GM23248 (cell line): ENCODE data around the gene TICAM1.

Experiments used
- EZH2 ChIP-seq: fragments of 200-600 bp; sonication (generic); IDR thresholded peaks from 2 replicates; pipeline ENCODE4 v1.6.1; 2018; ENCODE audit warnings: antibody characterized with exemption, mild to moderate bottlenecking; ENCODE audit not compliant: insufficient read depth, poor library complexity, severe bottlenecking
- EZH2phosphoT487 ChIP-seq: fragments of 200-600 bp; sonication (generic); IDR thresholded peaks from 2 replicates; pipeline ENCODE4 v1.6.1; 2018; ENCODE audit warnings: antibody characterized with exemption, moderate library complexity, mild to moderate bottlenecking, low read depth; ENCODE audit not compliant: insufficient read depth

GRCh38 chr19:4817467-4818277, 13.8 kb downstream of the TICAM1 start:
- TF ChIP-seq EZH2phosphoT487 (no peak), EZH2 (no peak)
